ENCODE results near the gene EFNB1.
"Not testable (repeated sequence)": the region's sequence is repeated elsewhere in the genome, so short reads cannot be mapped to it uniquely, and the experiment has no call there.

EFNB1 gene

DNA sequence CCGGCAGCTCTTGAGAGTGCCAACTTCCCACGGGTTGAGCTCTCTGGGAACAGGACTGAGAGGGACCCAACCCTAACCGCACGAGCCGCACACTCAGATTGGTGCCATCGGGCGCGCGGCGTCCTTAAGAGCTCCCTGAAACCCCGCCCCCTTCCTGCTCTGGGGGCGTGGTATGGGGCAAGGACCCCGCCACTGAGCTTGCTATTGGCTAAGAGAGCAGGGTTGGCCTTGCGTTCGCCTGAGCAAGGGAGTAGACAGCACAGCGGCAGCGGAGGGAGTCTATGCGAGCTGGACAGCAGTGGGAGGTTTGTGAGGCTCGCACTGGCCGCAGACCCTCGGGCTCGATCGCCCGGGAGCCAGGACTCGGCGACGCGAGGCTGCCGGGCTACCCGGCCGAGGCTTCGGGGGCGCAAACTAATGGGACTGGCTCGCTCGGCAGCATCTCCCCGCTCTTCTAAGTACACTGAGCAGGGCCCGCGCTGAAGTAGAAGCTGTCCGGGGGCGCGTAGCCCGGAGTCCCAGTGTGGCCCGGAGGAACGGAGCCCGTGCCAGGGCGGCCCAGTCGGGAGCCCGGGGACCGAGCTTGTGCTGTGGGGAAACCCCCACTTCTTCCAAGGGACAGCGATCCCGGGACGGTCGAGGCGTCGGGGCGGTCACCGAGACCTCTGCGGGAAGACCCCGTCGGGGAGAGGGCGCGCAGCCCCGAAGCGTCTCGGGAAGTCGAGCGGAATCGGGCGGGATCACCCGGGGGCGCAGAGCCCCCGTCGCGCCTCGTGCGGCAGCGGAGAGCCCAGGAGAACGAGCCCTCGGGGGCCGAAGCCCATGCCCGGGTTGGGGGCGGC is at the start of gene EFNB1:
TSS of gene EFNB1 (plus strand) at position 282 of the 842 bp plus-strand sequence. CDS start 756 bp downstream, outside the sequence.
- peak; percentile 89 for DNase-seq

DNA sequence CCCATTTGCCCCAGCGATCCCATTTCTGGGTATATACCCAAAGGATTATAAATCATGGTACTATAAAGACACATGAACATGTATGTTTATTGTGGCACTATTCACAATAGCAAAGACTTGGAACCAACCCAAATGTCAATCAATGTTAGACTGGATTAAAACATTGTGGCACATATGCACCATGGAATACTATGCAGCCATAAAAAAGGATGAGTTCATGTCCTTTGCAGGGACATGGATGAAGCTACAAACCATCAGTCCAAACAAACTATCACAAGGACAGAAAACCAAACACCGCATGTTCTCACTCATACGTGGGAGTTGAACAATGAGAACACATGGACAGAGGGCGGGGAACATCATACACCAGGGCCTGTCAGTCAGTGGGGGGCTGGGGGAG is 47.5 kb upstream of the EFNB1 start:
- not testable (repeated sequence) for DNase-seq

GRCh38 chrX:68784816-68785215 is 44.0 kb upstream of the EFNB1 start:
- no peak for DNase-seq

DNA sequence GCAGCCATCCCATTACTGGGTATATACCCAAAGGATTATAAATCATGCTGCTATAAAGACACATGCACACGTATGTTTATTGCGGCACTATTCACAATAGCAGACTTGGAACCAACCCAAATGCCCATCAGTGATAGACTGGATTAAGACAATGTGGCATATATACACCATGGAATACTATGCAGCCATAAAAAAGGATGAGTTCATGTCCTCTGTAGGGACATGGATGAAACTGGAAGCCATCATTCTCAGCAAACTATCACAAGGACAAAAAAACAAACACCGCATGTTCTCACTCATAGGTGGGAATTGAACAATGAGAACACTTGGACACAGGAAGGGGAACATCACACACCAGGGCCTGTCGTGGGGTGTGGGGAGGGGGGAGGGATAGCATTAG is 42.2 kb upstream of the EFNB1 start:
- not testable (repeated sequence) for DNase-seq

DNA sequence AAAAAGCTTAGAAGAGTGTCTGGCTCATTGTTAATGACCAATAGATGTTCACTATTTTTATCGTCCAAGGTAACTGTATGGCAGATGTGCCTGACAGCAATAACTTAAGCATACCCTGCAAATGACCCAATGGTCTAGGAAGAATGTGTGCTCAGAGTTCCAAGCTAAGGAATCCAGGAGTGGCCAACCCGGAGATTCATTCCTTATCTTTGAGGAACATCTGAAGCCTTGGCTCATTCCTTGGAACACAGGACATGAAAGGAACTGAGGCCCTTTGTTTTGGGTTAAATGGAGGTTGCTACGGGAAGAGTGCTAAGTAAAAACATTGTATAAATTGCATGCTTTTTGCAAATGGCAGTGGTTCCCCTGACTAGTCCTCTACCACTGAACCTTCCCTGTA is 38.9 kb upstream of the EFNB1 start:
- no peak for DNase-seq

DNA sequence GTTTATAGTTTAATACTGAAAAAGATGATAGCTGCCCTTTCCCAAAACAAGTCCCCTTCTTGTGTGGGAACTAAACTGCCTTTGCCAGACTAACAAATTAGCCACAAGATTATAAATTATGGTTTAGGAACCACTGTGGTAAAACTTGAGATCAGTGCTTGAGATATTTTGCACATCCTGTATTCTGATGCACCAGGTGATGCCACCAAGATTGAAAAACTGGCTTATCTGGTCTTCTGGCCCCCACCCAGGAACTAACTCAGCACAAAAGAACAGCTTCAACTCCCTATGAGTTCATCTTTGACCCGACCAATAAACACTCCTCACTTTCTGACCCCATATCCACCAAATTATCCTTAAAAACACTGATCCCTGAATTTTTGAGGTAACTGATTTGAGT is 36.7 kb upstream of the EFNB1 start:
- DNase-seq, result no peak

DNA sequence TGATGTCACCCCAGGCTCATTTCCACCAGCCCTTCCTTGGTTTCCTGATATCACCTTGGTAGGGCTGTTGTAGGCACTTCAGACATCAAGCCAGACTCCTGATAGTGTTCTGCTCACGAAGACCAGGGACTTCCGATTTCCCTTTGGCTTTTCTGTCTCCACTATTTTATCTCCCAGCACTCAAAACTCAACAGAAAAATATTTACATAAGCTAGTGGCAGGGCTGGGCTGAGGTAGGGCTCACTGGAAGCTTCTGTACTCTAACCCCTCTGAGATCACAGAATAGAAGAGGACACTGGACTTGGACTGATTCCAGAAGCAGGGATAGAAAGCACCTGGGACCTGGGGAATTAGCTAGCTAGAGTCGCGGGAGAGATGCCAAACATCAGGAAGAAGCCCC is 34.4 kb upstream of the EFNB1 start:
- DNase-seq, result peak; percentile 2

DNA sequence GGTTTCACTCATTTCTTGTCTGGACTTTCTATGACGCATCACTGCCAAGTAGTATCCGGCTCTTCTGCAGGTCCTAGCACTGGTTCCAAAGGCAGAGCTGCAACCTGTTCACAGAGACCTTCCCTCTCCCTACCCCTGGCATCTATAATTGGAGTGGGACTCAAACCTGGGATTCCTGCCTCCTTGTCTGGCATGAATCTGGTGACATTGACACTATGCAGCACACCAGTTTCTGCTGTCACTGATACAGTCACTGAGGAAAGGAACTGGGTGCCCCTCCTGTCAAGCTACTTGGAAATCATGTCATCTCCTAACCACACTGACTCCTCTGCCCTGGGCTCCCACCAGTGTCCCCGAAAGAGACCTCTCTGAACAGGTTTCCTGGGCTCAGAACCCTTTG is 33.1 kb upstream of the EFNB1 start:
- DNase-seq, result no peak

GRCh38 chrX:68798400-68798799 is 30.4 kb upstream of the EFNB1 start:
- DNase-seq, result not testable (repeated sequence)

- no peak for DNase-seq
These were observed 27.0 kb upstream of the EFNB1 start for GRCh38 chrX:68801737-68802290.

GRCh38 chrX:68807818-68808217 is 21.0 kb upstream of the EFNB1 start:
- DNase-seq, result no peak

DNA sequence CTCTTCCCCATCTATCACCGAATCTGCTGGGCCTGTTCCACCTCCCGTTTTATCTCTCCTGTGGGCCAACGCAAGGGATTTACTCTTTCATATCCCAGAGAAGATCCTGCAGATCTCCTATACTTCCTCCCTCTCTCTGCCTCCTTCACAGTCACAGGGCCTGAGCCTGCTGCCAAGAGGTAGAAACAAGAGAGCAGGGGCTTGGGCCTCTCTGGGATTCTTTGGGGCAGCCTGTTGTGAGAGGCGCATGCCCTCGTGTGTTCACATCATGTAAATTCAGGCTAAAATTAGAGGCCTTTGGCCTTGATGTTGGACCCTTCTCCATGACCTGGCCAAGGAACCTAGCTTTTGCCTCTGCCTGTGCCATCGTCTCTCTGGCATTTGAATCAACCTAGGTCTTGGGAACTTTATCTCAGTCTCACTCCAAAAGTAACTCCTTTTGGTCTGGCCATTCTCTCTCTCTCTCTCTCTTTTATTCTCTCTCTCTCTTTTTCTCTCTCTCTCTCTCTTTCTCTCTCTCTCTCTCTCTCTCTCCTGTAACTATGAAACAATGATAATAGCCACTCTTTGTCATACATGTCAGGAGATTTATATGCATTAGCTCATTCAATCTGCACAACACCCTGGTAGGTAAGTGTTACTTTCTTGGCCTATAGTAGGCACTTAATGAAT is 20.0 kb upstream of the EFNB1 start:
- no peak for DNase-seq

DNA sequence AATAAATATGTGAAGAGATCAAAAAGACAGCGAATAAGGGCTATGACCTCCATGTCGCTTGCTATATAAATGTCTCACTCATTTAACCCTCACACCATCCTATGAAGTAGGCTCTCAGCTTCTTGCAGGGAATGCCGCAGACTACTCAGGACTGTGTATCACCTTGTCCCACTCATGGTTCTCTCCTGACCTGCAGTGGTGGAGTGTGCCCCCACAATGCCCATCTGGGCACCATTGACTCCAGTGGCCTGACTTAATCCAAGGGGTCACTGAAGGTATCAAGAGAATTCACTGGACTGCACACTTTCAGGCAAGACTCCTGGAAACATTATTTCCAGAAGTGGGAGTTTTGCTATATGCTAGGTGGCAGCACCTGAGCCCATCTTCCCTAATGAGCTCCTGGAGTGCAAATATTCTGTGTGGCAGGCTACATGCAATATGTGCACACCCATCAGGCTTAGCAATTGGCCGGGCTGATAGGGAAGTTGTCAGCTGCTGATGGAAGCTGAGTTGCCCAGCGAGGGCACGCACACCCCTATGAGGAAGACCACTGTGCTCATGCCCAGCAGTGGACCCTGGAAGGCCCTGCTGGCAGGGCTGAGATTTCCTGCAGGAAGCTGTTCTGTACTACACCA is 8.2 kb upstream of the EFNB1 start:
- no peak for DNase-seq

DNA sequence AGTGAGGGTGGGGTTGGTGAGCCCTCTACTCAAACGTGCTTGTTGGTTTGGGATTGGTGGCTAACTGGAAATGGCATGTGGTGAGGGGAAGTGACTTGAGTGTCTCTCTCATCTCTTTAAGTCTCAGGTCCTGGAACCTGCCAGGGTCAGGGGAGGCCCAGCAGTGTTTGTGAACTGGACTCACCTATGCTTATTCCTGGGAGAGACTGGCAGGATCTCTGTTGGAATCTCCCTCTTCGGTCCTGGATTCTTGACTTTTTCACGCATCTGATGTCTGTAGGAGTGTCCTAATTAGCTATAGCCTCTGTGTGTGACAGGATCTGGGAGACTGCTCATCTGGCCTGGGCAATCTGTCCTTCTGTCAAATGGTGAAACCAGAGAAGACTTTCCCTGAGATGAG is 7.2 kb upstream of the EFNB1 start:
- no peak for DNase-seq

DNA sequence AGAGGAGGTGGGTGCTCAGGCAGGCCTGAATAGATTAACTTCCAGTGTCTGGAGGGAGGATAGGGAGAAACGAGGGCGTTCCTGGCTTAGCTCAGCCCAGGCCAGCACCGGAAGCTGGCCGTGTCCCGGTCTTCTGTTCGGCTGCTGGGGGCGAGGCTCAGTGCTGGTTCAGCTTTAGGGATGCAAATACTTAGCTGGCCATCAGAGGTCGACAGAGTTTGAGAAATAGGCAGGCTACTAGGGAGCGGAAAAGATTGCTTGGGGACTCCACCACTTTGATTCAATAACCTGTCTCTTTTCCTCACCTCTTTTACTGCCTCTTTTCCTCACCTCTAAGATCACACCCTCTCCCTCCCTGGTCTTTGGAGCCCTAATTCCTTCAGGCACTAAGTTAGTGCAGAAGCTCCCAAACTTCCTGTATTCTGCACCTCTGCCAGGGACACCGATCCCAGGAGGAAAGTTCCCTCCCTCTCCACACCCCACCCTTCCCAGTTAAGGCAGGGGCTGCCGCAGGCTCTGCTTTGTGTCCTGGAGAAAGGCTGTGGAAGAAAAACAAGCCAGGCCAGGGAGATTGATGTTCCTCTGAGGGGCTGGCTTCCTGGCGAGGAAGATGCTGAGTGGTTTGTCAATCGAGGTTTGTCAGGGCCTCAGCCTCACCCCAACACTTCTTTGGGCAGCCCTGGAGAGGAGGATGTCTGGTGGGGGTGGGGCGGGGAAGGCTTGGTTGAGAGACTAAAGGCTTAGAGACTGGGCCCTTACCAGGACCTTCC is 6.0 kb upstream of the EFNB1 start:
- peak; percentile 27 for DNase-seq

DNA sequence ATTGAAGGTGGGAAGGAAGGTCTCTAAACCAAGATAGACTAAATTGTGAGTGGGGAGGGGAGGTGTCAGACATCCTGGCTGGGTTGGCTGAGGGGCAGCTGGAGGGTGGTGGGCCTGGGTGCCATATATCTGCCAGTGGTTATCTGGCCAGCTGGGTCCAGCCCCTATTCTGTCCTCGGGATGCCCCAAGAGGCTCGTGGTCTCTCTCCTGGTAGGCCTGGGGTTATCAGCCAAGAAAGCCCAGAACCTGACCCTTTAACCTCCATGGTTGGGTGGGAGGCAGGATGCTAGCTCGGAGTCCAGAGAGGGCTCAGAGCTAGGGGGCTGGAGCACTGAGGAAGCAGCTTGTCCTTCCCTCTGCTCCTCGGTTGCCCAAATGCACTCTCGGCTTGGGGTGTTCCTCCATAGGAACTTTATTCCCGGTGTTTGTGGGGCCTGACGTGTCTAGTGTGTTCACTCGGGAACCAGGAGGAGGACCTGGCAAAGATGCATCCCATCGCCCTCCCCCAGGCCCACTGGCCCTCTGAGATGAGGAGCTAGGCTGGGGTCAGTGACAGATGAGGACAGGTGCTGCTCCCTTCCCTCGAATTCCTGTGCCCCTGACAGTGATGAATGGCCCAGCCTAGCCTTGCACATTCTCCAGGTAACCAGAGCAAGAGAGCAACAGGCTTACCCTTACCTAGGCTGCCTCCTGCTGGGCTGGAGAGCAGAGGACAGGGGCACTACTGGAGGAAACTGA is 5.2 kb upstream of the EFNB1 start:
- DNase-seq, result no peak

- no peak for DNase-seq
These were observed 4.7 kb upstream of the EFNB1 start for GRCh38 chrX:68824152-68824433.

DNA sequence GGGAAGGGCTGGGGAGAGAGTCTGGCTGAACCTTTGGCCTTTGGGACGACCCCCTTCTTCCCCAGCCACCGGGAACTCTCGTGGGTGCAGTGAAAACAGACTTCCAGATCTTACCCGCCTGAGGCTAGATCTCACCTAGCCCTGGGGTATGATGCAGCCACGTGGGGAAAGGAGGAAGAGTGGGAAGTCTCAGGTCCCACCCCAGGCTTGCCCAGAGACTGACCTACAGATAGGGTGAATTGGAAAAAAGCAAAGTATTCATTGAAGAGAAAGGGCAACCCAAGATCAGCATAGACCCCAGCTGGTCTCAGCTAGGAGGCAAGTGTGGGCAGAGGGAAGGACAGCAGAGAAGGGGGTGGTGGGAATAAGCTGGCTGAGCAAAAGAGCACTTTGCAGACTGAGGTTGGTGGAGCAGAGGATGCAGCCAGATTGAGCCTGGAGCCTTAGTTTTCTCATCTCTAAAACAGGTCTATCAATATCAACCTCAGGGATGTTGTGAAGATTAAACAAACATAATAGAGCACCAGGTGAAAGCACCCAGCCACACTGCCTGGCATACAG is 4.2 kb upstream of the EFNB1 start:
- no peak for DNase-seq

- no peak for DNase-seq
These were observed 2.5 kb upstream of the EFNB1 start for GRCh38 chrX:68826113-68826980.

GRCh38 chrX:68827256-68827655 is 1.6 kb upstream of the EFNB1 start:
- DNase-seq, result no peak

All from COR-L47 (cell line).